HepG2 (cell line): ENCODE measurements around the gene AKAP8L. TPM values are rescaled to one million over a fixed set of nuclear protein-coding genes. Genes with fewer than 3 reads are reported as not detected.

Source experiments
- ATAC-seq: fragments of 200-7000 bp; cut with Tn5 transposase; 3 replicates; pipeline ENCODE4 v1.9.1; 2020; ENCODE audit warnings: mild to moderate bottlenecking, moderate library complexity
- BruUV-seq: library from RNA; stranded (reverse); fragments of 400-500 nt; replicated peaks from 2 replicates; lab custom pipeline; 2021; lab: Mats Ljungman, UMichigan
- CTCF ChIA-PET: fragments of 300-600 bp; formaldehyde crosslinking; extraction: SDS; loops from one replicate; lab custom pipeline; 2021; ENCODE audit warnings: low total read pairs, inconsistent platforms, low intra/inter-chr PET ratio; lab: Yijun Ruan, JAX
- POLR2A ChIA-PET: fragments of 350-600 bp; sonication (Branson Sonifier 250); formaldehyde crosslinking; loops from one replicate; lab custom pipeline; 2020; ENCODE audit warnings: antibody characterized with exemption, inconsistent platforms; lab: Yijun Ruan, JAX
- DNase-seq: peaks from one replicate; pipeline ENCODE4 v3.0.0-alpha.2; 2015; ENCODE audit warnings: low spot score
- FAIRE-seq: peaks from 3 replicates; lab custom pipeline; 2011; peaks lifted over from hg19 to GRCh38; lab: Jason Lieb, UNC
- H2AFZ ChIP-seq: one replicate; pipeline ENCODE4 v1.6.1; 2011; ENCODE audit warnings: low read length, inconsistent platforms
- H3K27ac ChIP-seq: fragments of 300-600 bp; 3 replicates; pipeline ENCODE4 v1.8.0; 2011; ENCODE audit warnings: mixed run types, mild to moderate bottlenecking, mixed read lengths, low read length, inconsistent platforms; ENCODE audit not compliant: insufficient read depth; ENCODE audit errors: extremely low read length
- H3K27me3 ChIP-seq, 2 experiments: fragments of 200-600 bp in 1 of 2; 2 replicates in 1 of 2; 3 replicates in 1 of 2; pipeline versions ENCODE4 v1.6.0 to v1.8.0; 2011; ENCODE audit warnings: low read length in 2 of 2, mild to moderate bottlenecking in 2 of 2, moderate library complexity in 2 of 2, inconsistent platforms in 1 of 2; ENCODE audit not compliant: insufficient read depth in 2 of 2, control insufficient read depth in 1 of 2
- H3K36me3 ChIP-seq, 2 experiments: fragments of 200-600 bp in 1 of 2; replicated peaks in 1 of 2; 2 replicates in 1 of 2; 3 replicates in 1 of 2; pipeline versions ENCODE4 v1.5.1 to v1.8.0; 2011; ENCODE audit warnings: low read length in 2 of 2, inconsistent platforms in 1 of 2; ENCODE audit not compliant: insufficient read depth in 2 of 2, control insufficient read depth in 1 of 2
- H3K4me1 ChIP-seq: 2 replicates; pipeline ENCODE4 v1.5.1; 2012; ENCODE audit warnings: low read length, inconsistent platforms; ENCODE audit not compliant: insufficient read depth
- H3K4me2 ChIP-seq: 2 replicates; pipeline ENCODE4 v1.6.0; 2011; ENCODE audit warnings: low read depth, low read length, inconsistent platforms
- H3K4me3 ChIP-seq, 3 experiments: fragments of 200-600 bp in 1 of 3; sonication (generic), shearing (Covaris generic) in 1 of 3; replicated peaks in 1 of 3; 2 replicates each; pipeline ENCODE4 v1.5.1; 2011 to 2016; ENCODE audit warnings: low read length in 3 of 3, inconsistent platforms in 2 of 3, low read depth in 2 of 3, mild to moderate bottlenecking in 2 of 3, control low read depth in 1 of 3, mixed read lengths in 1 of 3; ENCODE audit not compliant: insufficient read depth in 1 of 3
- H3K79me2 ChIP-seq: one replicate; pipeline ENCODE4 v1.6.1; 2011; ENCODE audit warnings: low read length, inconsistent platforms; ENCODE audit not compliant: insufficient read depth
- H3K9ac ChIP-seq: 2 replicates; pipeline ENCODE4 v1.6.0; 2011; ENCODE audit warnings: mild to moderate bottlenecking, low read depth, low read length, inconsistent platforms; ENCODE audit not compliant: insufficient read depth
- H3K9me3 ChIP-seq: 2 replicates; pipeline ENCODE4 v1.5.1; 2012; ENCODE audit warnings: mild to moderate bottlenecking, low read length
- H4K20me1 ChIP-seq: 2 replicates; pipeline ENCODE4 v1.6.0; 2011; ENCODE audit warnings: inconsistent platforms, mild to moderate bottlenecking, low read length, moderate library complexity; ENCODE audit not compliant: insufficient read depth
- HNF1A ChIP-seq, 2 experiments: sonication (generic) in 1 of 2; formaldehyde crosslinking in 1 of 2; IDR thresholded peaks; 2 replicates each; pipeline versions ENCODE4 v1.4.0 to v1.6.1; 2016 to 2020; ENCODE audit warnings: borderline replicate concordance in 1 of 2, low read depth in 1 of 2, mild to moderate bottlenecking in 1 of 2, missing genetic modification reagents in 1 of 2
- MAFF ChIP-seq: IDR thresholded peaks from 2 replicates; pipeline ENCODE4 v1.6.1; 2011; ENCODE audit warnings: low read depth, low read length, improper control_type of control experiment
- MAFK ChIP-seq, 2 experiments: IDR thresholded peaks in 1 of 2; conservative IDR thresholded peaks in 1 of 2; 2 replicates each; pipeline ENCODE4 v1.6.1; 2011; ENCODE audit warnings: improper control_type of control experiment in 2 of 2, low read length in 2 of 2
- TAF1 ChIP-seq: sonication (generic); formaldehyde crosslinking; IDR thresholded peaks from 2 replicates; pipeline ENCODE4 v1.4.0; 2020; ENCODE audit warnings: missing genetic modification reagents
- WGBS: methylation state at CpG from one replicate; pipeline ENCODE4 v1.1.6; 2017; ENCODE audit warnings: low lambda C conversion rate; 5-methylcytosine and 5-hydroxymethylcytosine counted together
- in situ Hi-C: cut with HindIII; loops from 2 replicates; pipeline ENCODE4 v1.10.0; 2017; ENCODE audit warnings: low pct_unique_long_range_greater_than_20kb; ENCODE audit not compliant: extremely low pct_ligation_motif_present
- intact Hi-C: fragments of 100-400 bp; cut with micrococcal nuclease; formaldehyde crosslinking; loops from one replicate; pipeline ENCODE4 v1.10.0; 2022; ENCODE audit not compliant: unreplicated experiment
- polyA plus RNA-seq, 8 experiments: library from polyadenylated mRNA; depleted of rRNA in 3 of 8; stranded (reverse) in 7 of 8; unstranded in 1 of 8; fragments of >200 nt; fragmentation: Illumina TruSeq in 4 of 8; extraction: Trizol in 4 of 8; gene quantifications; 2 replicates each; pipeline versions ENCODE4 v1.2.1 to v1.2.3, GENCODE V29; 2011 to 2016; ENCODE audit warnings: low read depth in 4 of 8, missing spikeins in 1 of 8, mixed read lengths in 1 of 8; ENCODE audit not compliant: insufficient read depth in 1 of 8
- total RNA-seq, 5 experiments: library from RNA; depleted of rRNA; stranded (reverse); fragments of >200 nt; fragmentation: Illumina TruSeq; extraction: Trizol; gene quantifications; 2 replicates each; pipeline ENCODE4 v1.2.3, GENCODE V29; 2016; ENCODE audit warnings: low read depth in 1 of 5
- TF ChIP-seq, protein P1 (sequence below): sonication (generic); formaldehyde crosslinking; IDR thresholded peaks from 2 replicates; pipeline ENCODE4 v1.4.0; 2020; ENCODE audit warnings: missing genetic modification reagents

AKAP8L gene
- total and polyA plus RNA-seq, 2 of the 13 experiments (the other 11 are each of a cell fraction or from before 2014, with no cell fraction given), result 48.2 to 49.6 TPM

GRCh38 chr19:15464394-15465385, 45.9 kb upstream of the AKAP8L start, which contains the start of gene RASAL3:
Gene RASAL3 (minus strand): TSS chr19:15464544. CDS start chr19:15464358, 186 bp downstream.
- no TSS peak for BruUV-seq
- Histone ChIP-seq H3K27ac (no peak within 1 kb of the TSS), H2AFZ (no peak within 1 kb of the TSS), H3K4me2 (no peak within 1 kb of the TSS), H3K4me3 (no peak within 1 kb of the TSS)
- CTCF ChIA-PET, result no interaction called here
- in situ Hi-C loops, result no loop called here
- TF ChIP-seq MAFK (conservative IDR thresholded peaks at IDR 0.05 in 1 of 2, IDR thresholded peaks at IDR 0.05 in 1 of 2; ENCODE audit: low read length in 2 of 2) (peak; percentile 23 to 62; a peak in 2 of 4 replicates), HNF1A (IDR thresholded peaks at IDR 0.05; ENCODE audit: low read depth) (no peak), HNF1A (CRISPR knock-in tag; IDR thresholded peaks at IDR 0.05; ENCODE audit: borderline replicate concordance) (no peak), MAFF (0 out of 2 replicates have a peak, but pooled peaks have one; percentile 15), TAF1 (CRISPR knock-in tag) (no peak)
- TF ChIP-seq, protein P1, sequence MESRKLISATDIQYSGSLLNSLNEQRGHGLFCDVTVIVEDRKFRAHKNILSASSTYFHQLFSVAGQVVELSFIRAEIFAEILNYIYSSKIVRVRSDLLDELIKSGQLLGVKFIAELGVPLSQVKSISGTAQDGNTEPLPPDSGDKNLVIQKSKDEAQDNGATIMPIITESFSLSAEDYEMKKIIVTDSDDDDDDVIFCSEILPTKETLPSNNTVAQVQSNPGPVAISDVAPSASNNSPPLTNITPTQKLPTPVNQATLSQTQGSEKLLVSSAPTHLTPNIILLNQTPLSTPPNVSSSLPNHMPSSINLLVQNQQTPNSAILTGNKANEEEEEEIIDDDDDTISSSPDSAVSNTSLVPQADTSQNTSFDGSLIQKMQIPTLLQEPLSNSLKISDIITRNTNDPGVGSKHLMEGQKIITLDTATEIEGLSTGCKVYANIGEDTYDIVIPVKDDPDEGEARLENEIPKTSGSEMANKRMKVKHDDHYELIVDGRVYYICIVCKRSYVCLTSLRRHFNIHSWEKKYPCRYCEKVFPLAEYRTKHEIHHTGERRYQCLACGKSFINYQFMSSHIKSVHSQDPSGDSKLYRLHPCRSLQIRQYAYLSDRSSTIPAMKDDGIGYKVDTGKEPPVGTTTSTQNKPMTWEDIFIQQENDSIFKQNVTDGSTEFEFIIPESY (CRISPR knock-in tag), result no peak
- TF ChIP-seq, all 625 proteins: peak for 2
- Histone ChIP-seq H3K79me2 (no peaks in the 10 kb centered on the region), H3K9ac (no peak within 1 kb of the TSS), H3K9me3 (no peaks in the 10 kb centered on the region), H3K36me3 (no peaks in the 10 kb centered on the region), H4K20me1 (no peaks in the 10 kb centered on the region), H3K27me3 (no peaks in the 10 kb centered on the region; a peak in 1 of 5 replicates), H3K4me1 (peaks cover 33% of the 10 kb centered on the region)
- no peak for ATAC-seq
- intact Hi-C loops, result no loop called here
- POLR2A ChIA-PET, result interaction anchor here (0.5 to 0.6 kb wide), 2 partner anchors 8 to 104 kb away, joined by 3 read pairs; no protein-coding TSS in a partner anchor
- 45% methylated on average over 13 of the region's 17 CpGs for WGBS
- DNase-seq, result no peak
- no peak for FAIRE-seq
